NOMO-1 (cell line): Measurements from ENCODE around the gene DAZAP2.
A peak's percentile ranks its signal among the peaks of the same experiment; 100 is the strongest.

Experiments used
- DNase-seq, 2 experiments: peaks; one replicate each; lab custom pipeline; 2025; ENCODE audit not compliant: unreplicated experiment in 2 of 2; lab: John Stamatoyannopoulos, UW

DAZAP2 gene, protein sequence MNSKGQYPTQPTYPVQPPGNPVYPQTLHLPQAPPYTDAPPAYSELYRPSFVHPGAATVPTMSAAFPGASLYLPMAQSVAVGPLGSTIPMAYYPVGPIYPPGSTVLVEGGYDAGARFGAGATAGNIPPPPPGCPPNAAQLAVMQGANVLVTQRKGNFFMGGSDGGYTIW

DNA sequence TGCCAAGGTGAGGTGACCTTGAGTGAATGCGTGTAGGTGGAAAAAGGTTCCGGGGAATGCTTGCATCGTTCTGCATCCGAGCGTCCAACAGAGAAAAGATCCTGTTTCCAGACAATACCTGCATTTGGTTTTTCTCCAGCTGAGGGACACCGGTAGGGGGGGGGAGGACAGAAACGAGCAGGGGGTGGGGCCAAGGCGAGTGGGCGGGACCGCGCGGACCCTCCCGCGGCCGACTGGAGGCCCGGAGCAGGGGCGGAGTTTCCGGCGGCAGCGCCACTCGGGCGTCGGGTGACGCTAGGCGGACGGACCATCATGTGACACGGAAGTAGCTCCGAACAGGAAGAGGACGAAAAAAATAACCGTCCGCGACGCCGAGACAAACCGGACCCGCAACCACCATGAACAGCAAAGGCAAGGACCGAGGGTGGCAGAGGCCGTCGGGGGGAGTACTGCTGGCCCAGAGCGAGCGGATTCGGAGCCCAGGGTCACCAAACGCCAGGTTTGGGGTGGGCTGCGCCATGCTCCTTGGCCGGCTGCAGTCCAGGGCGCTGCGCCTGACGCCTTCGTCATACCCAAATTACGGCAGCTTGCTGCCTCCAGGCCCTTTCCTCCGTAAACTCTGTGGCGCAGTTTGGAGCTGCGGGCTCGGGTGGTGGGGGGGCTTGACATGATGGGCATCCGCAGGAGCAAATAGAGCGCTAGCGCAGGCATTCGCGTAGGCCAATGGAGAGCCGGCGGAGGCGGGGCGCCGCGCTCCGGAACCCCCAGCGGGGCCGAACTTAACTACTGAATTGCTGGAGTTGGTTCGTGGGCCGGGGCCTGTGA lies at the start of gene DAZAP2:
Gene DAZAP2 (plus strand): TSS at position 317 of the 825 bp plus-strand sequence. CDS start 82 bp downstream, at position 399.
- DNase-seq, result peak; percentile 90 to 93

DNA sequence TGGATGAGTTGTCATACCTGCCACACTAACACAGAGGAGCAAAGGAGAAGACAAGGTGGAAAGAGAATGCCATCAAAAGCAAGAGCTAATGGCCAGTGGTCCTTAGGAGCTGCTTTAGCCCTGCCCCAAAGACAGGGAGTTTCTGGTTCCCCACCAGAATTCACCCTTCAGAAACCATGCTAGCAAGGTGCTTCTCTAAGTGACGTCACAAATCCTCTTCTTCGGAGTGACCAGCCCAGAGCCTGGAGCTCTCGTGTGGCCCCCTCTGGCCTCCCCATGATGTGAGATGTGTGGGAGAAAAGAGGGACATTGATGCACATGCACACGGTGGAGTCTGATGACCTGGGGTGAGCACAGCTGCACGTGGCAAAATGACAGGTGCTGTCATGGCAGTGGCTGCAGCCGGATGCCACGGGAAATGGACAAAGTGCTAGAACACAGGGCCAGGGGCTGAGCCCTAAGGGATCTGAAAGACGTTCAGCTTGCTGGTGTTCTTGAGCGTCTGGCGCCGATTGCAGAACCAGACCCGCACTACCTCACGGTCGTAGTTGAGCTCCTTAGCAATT lies 48.8 kb upstream of the DAZAP2 start:
- DNase-seq, result no peak

DNA sequence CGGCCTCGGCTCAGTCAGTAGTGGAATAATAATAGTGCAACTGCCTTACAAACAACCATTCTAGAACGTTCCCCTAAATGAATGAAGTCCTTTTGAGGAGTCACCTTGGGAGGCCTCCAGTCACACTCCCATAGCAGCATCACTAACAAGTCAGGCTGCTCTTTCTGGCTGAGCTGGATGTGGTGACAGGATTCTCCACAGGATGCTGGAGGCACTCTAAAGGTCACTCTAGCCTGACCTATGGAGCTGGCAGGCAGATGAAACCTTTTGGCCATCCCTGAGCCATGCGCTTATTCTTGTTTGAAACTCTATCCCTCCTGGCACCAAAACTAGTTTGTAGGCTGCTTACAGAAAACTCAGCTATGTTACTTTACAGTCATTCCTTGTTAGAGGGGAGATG lies 47.8 kb upstream of the DAZAP2 start:
- no peak for DNase-seq

DNA sequence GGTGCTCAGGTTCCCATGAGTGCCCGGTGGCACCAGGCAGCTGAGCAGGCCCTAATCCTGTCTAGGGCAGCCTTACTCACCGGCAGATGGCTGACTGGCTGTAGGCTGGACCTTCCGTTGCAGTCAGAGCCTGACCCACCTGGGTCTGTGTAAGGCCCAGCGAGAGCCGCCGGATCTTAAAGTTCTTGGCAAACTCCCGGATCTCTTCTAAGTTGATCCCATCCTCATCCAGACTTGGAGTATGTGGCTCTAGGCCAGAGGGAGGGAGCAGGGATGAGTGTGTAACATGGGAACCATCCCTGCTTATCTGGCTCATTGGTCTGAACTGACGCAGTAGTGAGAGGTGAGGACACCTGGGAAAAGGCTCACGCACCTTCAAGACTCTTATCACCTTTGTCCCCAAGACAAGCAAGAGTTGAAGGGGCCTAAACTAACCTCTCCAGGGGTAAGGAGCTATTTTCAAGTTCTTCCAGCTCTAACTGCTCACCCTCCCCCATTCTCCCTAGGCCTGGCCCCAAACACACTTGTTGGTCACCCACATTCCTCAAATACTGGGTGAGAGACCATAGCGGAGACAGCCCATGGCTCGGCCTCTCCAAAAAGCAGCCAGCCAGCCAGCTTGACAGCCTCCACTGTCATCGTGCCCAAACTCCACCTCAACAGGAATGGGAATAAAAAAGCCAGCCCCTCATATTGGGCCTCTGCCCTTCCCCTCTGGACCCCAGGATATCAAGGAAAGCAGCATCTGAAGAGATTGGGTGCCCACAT lies 46.9 kb upstream of the DAZAP2 start:
- no peak for DNase-seq

DNA sequence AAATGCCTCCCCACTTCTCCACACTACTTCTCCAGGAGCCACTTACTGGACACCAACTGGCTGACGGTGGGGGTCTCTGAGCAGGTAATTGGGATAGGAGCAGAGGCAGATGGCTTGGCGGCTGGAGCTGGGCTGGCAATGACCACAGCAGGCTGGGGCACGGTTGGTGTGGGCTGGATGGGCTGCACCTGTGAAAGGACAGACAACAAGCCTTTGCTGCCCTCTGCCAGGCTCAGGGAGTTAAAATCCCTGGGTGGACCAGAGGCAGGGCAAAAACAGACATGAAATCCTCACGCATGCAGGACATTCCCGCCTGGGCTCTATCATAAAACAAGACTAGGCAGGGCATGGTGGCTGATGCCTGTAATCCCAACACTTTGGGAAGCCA lies 46.3 kb upstream of the DAZAP2 start:
- DNase-seq, result no peak

DNA sequence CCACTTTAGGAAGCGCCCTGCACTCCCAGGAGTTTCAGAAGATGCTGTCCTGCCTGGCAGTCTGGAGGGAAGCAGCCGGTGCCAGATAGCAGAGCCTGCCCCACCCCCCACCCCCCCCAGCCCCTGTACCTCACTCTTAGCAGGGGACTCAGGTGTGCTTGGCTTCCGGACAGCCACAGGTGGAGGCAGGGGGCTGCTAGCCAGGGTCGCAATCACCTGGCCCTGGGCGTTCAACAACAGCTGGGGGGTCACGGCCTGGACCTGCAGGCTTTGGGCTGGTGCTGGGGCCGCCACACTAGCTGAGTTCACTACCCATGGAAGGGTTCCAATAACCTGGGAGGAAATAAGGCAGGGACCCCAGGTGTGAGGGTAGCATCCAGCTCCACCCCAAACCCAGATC lies 42.8 kb upstream of the DAZAP2 start:
- DNase-seq, result no peak

DNA sequence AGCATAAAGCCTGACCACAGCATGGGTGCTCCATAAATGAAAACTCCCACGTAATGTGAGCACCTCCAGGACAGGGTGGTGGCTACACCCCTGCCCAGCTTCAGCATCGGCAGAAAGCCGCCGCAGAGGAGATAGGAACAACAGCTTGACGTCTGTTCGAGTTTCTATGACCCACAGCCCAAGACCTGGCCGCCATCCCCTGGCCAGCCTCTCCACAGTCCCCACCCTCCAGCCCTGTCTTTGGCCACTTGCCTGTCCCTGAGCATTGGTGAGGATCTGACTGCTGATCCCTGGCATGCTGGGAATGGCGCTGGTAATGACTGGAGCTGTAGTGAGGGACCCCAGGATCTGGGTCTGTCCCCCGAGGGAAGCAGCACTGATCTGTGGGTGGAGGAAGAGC lies 42.1 kb upstream of the DAZAP2 start:
- DNase-seq, result no peak

DNA sequence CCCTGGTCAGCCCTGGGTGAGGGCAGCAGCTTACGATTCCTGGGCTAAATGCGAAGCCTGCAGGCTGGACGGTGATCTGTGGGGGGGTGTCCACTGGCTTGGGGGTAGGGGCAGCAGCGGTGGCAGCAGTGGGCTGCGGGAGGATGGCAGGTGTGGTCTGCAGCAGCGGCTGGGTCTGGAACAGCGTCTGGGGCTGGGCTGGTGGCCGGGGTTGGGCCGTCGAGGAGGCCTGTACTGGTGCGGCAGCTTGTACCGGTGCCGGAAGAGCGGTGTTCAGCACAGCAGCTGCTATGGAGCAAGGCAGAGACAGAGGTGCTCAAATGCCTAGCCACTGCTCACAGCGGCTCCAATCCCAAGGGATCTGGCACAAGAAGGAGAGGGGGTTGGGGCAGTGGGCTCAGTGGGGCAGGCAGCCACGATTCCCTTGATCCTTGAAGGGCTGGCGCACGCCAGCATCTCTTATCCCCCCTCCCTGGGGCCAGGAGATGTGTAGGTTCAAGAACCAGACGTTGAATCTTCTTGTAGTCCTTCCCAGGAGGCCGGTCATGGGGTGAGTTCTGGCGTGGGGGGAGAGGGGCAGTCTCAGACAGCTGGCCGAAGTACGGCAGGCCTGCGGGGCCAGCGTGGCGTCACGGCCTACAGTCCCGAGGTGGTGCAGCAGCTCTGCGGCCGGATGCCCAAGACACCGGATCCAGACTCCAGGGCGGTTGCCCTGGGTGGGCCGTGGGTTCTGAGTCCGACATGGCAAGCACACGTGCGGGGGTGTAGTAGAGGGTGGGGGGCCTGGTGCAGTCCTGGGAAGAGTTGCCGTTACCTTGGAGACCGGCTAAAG lies 40.7 kb upstream of the DAZAP2 start:
- DNase-seq, result no peak

DNA sequence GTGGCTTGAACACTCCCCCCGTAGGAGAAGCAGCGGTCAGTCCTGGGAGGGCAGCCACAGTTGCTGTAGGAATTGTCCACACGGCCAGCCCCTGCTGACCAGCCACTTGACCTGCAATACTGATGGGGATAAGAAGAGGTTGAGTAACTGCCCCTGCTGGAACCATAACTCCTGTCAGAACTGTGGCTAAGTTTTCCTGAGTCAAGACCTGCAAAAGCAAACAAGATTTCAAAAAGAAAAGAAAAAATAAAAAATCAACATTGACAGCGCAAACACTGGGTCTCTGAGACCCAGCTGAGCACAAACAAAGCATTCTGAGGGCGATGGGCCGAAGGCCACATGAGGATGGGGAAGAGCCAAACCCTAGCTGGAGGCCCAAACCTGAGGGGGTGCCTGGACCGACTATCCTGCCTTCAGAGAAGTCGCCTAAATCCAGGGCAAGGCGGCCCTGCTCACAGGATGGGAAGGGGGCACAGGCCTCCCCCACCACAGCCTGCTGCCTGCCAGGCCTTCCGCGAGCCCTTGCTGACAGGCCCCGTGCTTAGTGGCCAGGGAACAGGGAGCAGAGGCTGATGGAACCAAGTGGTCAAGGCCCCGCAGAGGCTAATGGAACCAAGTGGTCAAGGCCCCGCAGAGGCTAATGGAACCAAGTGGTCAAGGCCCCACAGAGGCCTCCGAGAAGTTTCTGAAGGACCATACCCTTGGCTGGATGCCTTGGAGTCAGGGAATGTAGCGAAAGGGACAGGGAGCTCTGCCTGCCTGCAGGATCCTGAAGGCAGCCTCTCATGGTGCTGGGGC lies 39.9 kb upstream of the DAZAP2 start:
- DNase-seq, result no peak

DNA sequence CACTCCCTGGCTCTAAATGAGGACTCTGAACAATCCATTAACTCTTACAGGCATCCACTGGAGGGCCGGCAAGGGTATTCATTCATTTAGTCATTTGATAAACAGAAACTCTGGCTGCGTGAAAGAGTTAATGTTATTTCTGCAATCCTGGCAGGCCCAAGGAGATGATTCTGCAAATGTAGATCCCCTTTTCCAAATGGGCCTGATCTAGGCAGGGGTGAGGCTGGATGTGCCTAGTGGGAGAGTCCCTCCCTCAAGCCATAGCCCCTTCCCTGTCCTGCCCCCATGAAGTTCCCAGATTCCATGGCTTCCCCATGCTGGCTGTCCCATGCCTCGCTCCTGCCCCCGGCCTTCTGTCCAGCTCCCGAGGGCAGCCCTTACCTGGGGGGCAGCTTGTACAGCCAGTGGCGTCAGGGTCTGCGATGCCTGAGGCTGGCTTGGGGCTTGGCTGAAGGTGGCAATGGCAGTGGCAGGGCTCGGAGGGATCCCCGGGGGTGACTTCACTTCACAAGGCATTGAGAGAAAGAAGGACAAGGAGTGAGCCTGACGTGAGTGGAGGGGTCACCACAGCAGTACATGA lies 39.2 kb upstream of the DAZAP2 start:
- no peak for DNase-seq

DNA sequence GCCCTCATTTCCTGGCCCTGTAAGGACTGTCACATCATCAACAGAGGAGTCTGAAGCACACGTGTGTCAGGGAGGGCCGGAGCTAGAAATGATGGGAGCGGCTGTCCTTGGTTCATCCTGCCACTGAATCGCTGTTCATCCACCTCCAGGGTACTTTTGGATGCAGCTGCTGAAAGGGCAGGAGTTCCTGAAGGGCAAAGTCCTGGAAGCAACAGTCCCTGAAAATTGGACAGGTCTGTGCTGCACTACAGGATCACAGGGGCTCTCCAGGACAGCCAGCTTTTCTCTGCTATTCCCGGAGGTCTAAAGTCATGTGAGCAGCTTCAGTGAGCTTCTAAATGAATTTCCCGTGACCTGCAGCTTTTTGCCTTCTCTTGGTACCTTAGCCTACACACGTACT lies 38.5 kb upstream of the DAZAP2 start:
- DNase-seq, result no peak

DNA sequence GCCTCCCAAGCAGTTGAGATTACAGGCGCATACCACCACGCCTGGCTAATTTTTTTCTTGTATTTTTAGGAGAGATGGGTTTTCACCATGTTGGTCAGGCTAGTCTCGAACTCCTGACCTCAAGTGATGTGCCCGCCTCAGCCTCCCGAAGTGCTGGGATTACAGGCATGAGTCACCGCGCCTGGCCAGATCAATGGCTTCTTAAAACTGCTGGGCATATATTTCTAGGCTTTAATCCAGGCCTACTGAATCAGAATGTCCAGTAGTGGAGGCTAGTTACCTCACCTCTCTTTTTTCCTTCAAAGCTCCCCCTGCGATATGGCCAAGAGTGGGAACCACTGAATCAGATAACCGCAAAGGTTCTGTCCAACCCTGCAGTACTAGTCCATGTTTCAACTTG lies 37.8 kb upstream of the DAZAP2 start:
- DNase-seq, result no peak

DNA sequence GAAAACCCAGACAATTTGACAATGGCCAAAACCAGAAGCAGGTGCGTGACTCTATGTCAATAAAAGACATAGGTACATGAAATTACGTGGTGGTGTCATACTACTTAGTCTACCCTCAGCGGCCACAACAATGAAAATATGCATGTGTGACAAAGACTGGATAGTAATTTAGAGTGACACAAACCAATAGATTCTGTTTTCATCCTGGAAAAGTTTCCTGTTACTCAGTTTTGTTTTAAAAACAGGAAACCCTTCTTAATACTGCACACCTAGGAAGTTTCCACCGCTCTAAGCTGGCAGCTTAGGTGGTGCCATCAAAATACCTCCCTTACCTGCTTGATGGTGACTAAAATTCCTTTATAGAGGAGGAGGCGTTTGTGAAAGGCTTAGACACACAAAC lies 35.9 kb upstream of the DAZAP2 start:
- DNase-seq, result no peak

DNA sequence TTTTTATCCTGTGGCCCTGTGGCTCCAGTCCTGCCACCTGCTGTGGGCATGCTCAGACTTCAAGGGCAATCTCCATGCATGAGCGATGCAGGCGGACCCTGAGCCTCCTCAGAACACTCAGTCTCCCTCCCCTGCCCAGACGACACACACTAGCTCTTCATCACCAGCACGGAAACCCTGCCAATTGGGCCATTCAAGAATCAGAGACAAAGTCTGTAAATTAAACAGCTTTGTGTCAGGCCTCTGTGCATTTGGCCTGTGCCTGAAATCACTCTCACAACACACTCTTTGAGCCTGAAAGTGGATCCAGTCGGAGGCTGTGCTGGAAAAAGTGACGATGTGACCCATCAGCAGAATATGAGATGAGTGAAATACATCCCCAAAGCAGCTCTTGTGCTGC lies 33.3 kb upstream of the DAZAP2 start:
- DNase-seq, result no peak

DNA sequence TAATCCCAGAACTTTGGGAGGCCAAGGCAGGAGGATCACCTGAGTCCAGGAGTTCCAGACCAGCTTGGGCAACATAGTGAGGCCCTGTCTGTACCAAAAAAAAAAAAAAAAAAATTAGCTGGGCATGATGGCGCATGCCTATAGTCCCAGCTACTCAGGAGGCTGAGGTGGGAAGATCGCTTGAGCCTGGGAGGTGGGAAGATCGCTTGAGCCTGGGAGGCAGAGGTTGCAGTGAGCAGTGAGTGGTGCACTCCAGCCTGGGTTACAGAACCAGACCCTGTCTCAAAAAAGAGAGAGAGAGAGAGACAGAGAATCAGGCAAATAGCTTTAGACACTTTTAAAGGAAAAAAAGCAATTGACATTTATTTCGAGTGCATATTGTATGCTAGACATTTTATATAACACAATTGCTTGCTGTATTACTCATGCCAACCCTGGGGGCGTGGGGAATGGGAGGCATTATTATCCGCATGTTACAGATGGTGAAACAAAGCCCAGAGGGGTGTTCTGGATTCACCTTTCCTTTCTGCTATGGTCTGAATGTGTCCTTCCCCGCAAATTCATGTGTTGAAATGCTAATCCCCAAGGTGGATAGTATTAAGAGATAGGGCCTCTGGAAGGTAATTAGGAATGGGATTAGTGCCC lies 30.5 kb upstream of the DAZAP2 start:
- no peak for DNase-seq

DNA sequence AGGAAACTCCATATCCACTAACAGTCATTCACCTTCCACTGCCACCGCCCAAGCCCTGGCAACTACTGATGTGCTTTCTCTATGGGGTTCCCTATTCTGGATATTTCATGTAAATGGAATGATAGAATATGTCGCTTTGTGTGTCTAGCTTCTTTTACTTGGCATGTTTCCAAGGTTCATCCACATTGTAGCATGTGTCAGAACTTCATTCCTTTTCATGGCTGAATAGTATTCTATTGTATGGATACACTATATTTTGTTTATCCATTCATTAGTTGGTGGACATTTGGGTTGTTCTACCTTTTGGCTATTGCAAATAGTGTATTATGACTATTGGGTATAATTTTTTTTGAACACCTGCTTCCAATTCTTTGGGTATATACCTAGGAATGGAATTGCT lies 29.4 kb upstream of the DAZAP2 start:
- no peak for DNase-seq

DNA sequence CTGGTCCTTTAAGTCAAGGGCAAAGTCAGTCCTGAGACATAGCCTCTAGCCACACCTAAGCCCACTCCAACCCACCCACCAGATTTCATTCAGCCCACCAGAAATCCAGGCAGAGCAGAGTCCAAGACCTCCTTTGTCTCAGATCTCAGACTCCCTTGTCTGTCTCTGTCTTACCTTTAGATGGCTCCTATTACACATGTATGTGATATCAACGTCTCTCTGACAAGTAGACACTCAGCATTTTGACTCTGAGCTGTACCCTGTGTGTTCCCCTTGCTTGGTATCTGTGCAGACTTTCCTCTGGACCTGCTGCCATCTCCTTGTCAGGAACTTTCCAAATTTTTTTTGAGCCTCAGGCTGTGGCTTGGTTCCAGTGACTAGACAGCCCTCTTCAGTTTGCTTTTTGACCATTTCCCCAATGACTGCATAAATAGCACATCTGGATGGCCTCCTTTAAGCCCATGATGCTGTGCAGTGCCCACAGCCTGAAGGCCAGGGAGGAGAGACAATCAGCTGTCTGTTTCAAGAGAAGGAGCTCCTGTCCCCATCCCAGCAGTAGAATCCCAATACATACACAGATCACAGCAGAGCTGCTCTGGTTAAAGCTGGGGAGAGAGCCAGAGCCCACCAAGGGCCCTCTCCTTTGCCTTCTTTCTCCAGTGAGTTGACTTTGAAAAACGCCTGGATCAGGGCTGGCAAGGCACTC lies 27.8 kb upstream of the DAZAP2 start:
- no peak for DNase-seq

DNA sequence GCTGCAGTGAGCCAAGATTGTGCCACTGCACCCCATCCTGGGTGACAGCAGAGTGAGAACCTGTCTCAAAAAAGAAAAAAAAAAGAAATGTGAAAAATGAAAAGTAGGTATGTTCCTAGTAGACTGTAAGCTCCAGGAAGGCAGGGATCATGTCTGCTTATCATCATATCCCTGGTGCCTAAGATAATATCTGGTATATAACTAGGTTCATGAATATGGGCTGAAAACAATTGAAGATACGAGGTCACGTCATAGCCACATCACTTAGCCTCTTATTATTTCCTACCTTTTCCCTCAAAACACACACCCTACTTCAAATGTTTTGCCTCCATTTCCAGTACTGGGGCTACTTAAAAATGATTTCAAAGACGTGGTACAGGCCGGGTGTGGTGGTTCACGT lies 23.7 kb upstream of the DAZAP2 start:
- DNase-seq, result no peak
